HL-60 (cell line): Measurements from ENCODE around the gene TCFL5.

Source experiments
- CTCF ChIP-seq: IDR thresholded peaks from one replicate; pipeline ENCODE4 v1.5.1; 2011; ENCODE audit warnings: low read length, control low read depth, inconsistent platforms; ENCODE audit not compliant: insufficient read depth
- GABPA ChIP-seq: IDR thresholded peaks from 2 replicates; pipeline ENCODE4 v1.6.1; 2012; ENCODE audit warnings: low read depth
- POLR2AphosphoS5 ChIP-seq: IDR thresholded peaks from 2 replicates; pipeline ENCODE4 v1.6.1; 2012; ENCODE audit warnings: low read depth
- REST ChIP-seq: IDR thresholded peaks from 2 replicates; pipeline ENCODE4 v1.6.1; 2012; ENCODE audit warnings: low read depth; ENCODE audit not compliant: insufficient replicate concordance
- SPI1 ChIP-seq: IDR thresholded peaks from 2 replicates; pipeline ENCODE4 v1.6.1; 2012; ENCODE audit warnings: low read depth, mild to moderate bottlenecking, borderline replicate concordance

DNA sequence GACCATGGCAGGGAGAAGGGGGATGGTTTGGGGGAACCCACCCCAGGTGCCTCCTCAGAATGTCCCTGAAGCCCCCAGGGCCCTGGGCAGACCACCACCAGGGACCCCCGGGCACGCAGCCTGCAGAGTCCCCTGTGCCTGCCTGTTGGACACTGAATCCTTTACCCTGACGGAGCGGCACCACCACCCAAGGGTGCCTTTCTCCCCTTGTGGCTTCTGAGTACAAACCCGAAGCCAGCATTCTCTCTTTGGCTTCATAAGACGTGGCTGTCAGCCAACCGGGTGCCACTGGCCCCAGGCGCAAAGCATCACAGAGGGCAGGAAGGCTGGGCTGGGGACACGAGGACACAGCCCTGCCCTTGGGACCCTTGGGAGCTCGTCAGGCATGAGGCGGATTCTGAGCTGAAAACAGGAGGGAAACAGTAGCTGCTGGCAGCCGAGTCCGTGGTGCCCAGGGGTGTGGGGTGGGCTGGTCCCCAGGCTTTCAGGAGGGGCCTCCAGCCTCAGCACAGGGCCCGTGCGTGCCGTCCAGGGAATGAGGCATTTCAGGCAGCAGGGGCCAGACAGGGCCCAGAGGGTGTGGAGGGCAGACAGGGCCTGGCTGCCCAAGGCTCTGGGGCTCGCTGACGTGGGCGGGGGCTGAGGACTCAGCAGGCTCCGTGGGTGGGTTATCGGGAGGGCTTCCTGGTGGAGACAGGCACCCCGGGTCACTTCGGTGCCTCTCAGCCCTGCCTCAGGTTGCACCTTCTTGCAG is 41.2 kb downstream of the TCFL5 start:
- TF ChIP-seq CTCF (no peak), POLR2AphosphoS5 (no peak), SPI1 (no peak), REST (no peak), GABPA (no peak)
